ENCODE results near the gene TSPO2.

The TSPO2 gene

GRCh38 chr6:41083072-41083471 is 40.8 kb downstream of the TSPO2 start:
- no peaks in the 10 kb centered on the region for H3K27me3 Mint-ChIP-seq (ENCODE audit: low read depth)
- H3K4me3 Mint-ChIP-seq = no peak overlapping the region
- H3K36me3 Mint-ChIP-seq (ENCODE audit: low read depth) = peaks cover 72% of the 10 kb centered on the region
- H3K27ac Mint-ChIP-seq = no peak overlapping the region
- DNase-seq (ENCODE audit: low spot score) = no peak
- peaks cover 32% of the 10 kb centered on the region for H3K4me1 Mint-ChIP-seq (ENCODE audit: low read depth)
- H3K9me3 Mint-ChIP-seq = no peaks in the 10 kb centered on the region

- Mint-ChIP-seq H3K4me3 (no peak overlapping the region), H3K36me3 (ENCODE audit: low read depth) (peaks cover 67% of the 10 kb centered on the region), H3K27me3 (ENCODE audit: low read depth) (no peaks in the 10 kb centered on the region), H3K27ac (no peak overlapping the region), H3K4me1 (ENCODE audit: low read depth) (peaks cover 23% of the 10 kb centered on the region), H3K9me3 (no peaks in the 10 kb centered on the region)
- DNase-seq (ENCODE audit: low spot score) = no peak
These were observed 42.9 kb downstream of the TSPO2 start for GRCh38 chr6:41085182-41085581.

- no peak for DNase-seq (ENCODE audit: low spot score)
- Mint-ChIP-seq H3K4me3 (no peak overlapping the region), H3K27me3 (ENCODE audit: low read depth) (no peaks in the 10 kb centered on the region), H3K27ac (no peak overlapping the region), H3K4me1 (ENCODE audit: low read depth) (peaks cover 8% of the 10 kb centered on the region), H3K36me3 (ENCODE audit: low read depth) (peaks cover 63% of the 10 kb centered on the region), H3K9me3 (no peaks in the 10 kb centered on the region)
These were observed 46.2 kb downstream of the TSPO2 start for GRCh38 chr6:41088451-41088850.

- no peaks in the 10 kb centered on the region for H3K27me3 Mint-ChIP-seq (ENCODE audit: low read depth)
- H3K9me3 Mint-ChIP-seq = no peaks in the 10 kb centered on the region
- peaks cover 64% of the 10 kb centered on the region for H3K36me3 Mint-ChIP-seq (ENCODE audit: low read depth)
- DNase-seq (ENCODE audit: low spot score) = no peak
- peaks cover 5% of the 10 kb centered on the region for H3K4me1 Mint-ChIP-seq (ENCODE audit: low read depth)
- H3K4me3 Mint-ChIP-seq = no peak overlapping the region
- H3K27ac Mint-ChIP-seq = no peak overlapping the region
These were observed 48.8 kb downstream of the TSPO2 start for GRCh38 chr6:41090841-41091761.

- peaks cover 5% of the 10 kb centered on the region for H3K4me1 Mint-ChIP-seq (ENCODE audit: low read depth)
- no peaks in the 10 kb centered on the region for H3K27me3 Mint-ChIP-seq (ENCODE audit: low read depth)
- no peak overlapping the region for H3K27ac Mint-ChIP-seq
- no peaks in the 10 kb centered on the region for H3K9me3 Mint-ChIP-seq
- no peak for DNase-seq (ENCODE audit: low spot score)
- H3K36me3 Mint-ChIP-seq (ENCODE audit: low read depth) = peaks cover 64% of the 10 kb centered on the region
- no peak overlapping the region for H3K4me3 Mint-ChIP-seq
These were observed 50.3 kb downstream of the TSPO2 start for GRCh38 chr6:41092421-41093140.

GRCh38 chr6:41093729-41094128 is 51.5 kb downstream of the TSPO2 start:
- no peak overlapping the region for H3K4me3 Mint-ChIP-seq
- H3K36me3 Mint-ChIP-seq (ENCODE audit: low read depth) = peaks cover 68% of the 10 kb centered on the region
- H3K9me3 Mint-ChIP-seq = no peaks in the 10 kb centered on the region
- no peak overlapping the region for H3K27ac Mint-ChIP-seq
- H3K27me3 Mint-ChIP-seq (ENCODE audit: low read depth) = no peaks in the 10 kb centered on the region
- peaks cover 5% of the 10 kb centered on the region for H3K4me1 Mint-ChIP-seq (ENCODE audit: low read depth)
- no peak for DNase-seq (ENCODE audit: low spot score)

All from T-helper 2 cell treated with Interferon-gamma antibody and Interleukin-4, amounts not matched to agents 5 μg/mL and 100 μg/mL, for 36 hours (primary cell).